Mesothelial cell of epicardium (in vitro differentiated cells): ENCODE data around the gene COL8A2. TPM values are rescaled to one million over a fixed set of nuclear protein-coding genes. Genes with fewer than 3 reads are reported as not detected.

Experiments
- DNase-seq, 2 experiments: peaks; one replicate each; pipeline ENCODE4 v3.0.0; 2021; ENCODE audit warnings: low spot score in 2 of 2; ENCODE audit not compliant: unreplicated experiment in 2 of 2
- H3K27ac Mint-ChIP-seq: 2 replicates; pipeline ENCODE4 v1.8.0; 2021; ENCODE audit warnings: mixed read lengths
- H3K27me3 Mint-ChIP-seq: 2 replicates; pipeline ENCODE4 v1.8.0; 2021; ENCODE audit warnings: low read depth, mixed read lengths
- H3K36me3 Mint-ChIP-seq: 2 replicates; pipeline ENCODE4 v1.8.0; 2021; ENCODE audit warnings: mixed read lengths
- H3K4me1 Mint-ChIP-seq: 2 replicates; pipeline ENCODE4 v1.8.0; 2021; ENCODE audit warnings: mixed read lengths
- H3K4me3 Mint-ChIP-seq: 2 replicates; pipeline ENCODE4 v1.8.0; 2021; ENCODE audit warnings: mild to moderate bottlenecking, moderate library complexity, mixed read lengths
- H3K9me3 Mint-ChIP-seq: 2 replicates; pipeline ENCODE4 v1.8.0; 2021; ENCODE audit warnings: mixed read lengths
- CTCF ChIP-seq: fragments of 200-600 bp; sonication (generic); IDR thresholded peaks from one replicate; pipeline ENCODE4 v1.5.0; 2021; ENCODE audit warnings: antibody characterized with exemption; ENCODE audit not compliant: unreplicated experiment
- total RNA-seq: library from RNA; stranded (reverse); gene quantifications from 3 replicates; pipeline ENCODE4 v1.2.1, GENCODE V29; 2021

The COL8A2 gene
- total RNA-seq, 1 donor from 2014 or later: 10.4 TPM

GRCh38 chr1:36126005-36126716, 1.1 kb upstream of the COL8A2 start:
- no peaks in the 10 kb centered on the region for H3K36me3 Mint-ChIP-seq
- H3K9me3 Mint-ChIP-seq: no peaks in the 10 kb centered on the region
- peaks cover 38% of the 10 kb centered on the region for H3K4me1 Mint-ChIP-seq
- H3K27me3 Mint-ChIP-seq: peaks cover 43% of the 10 kb centered on the region
- no peak overlapping the region for H3K27ac Mint-ChIP-seq
- no peak for DNase-seq
- TF ChIP-seq CTCF: no peak
- H3K4me3 Mint-ChIP-seq: peak overlapping the region; percentile 50

- H3K9me3 Mint-ChIP-seq: no peaks in the 10 kb centered on the region
Observed at GRCh38 chr1:36124404-36125128, 456 bp downstream of the COL8A2 start.

GRCh38 chr1:36123356-36123755, 1.7 kb downstream of the COL8A2 start:
- Mint-ChIP-seq H3K27ac (peak overlapping the region; percentile 3), H3K9me3 (no peaks in the 10 kb centered on the region), H3K4me1 (peaks cover 41% of the 10 kb centered on the region), H3K36me3 (no peaks in the 10 kb centered on the region), H3K4me3 (no peak overlapping the region), H3K27me3 (peaks cover 42% of the 10 kb centered on the region)
- no peak for DNase-seq
- no peak for TF ChIP-seq CTCF

More at GRCh38 chr1:36124404-36125128, 456 bp downstream of the COL8A2 start:
- Mint-ChIP-seq H3K27me3 (peaks cover 43% of the 10 kb centered on the region), H3K4me3 (peak overlapping the region; percentile 67), H3K4me1 (peaks cover 39% of the 10 kb centered on the region), H3K27ac (no peak overlapping the region), H3K36me3 (no peaks in the 10 kb centered on the region)
- no peak for DNase-seq
- TF ChIP-seq CTCF: no peak

GRCh38 chr1:36122062-36123030, 2.7 kb downstream of the COL8A2 start:
- no peaks in the 10 kb centered on the region for H3K36me3 Mint-ChIP-seq
- no peak for TF ChIP-seq CTCF
- DNase-seq: no peak
- H3K4me3 Mint-ChIP-seq: no peak overlapping the region
- H3K4me1 Mint-ChIP-seq: peaks cover 37% of the 10 kb centered on the region
- no peaks in the 10 kb centered on the region for H3K9me3 Mint-ChIP-seq
- H3K27ac Mint-ChIP-seq: no peak overlapping the region
- peaks cover 40% of the 10 kb centered on the region for H3K27me3 Mint-ChIP-seq

GRCh38 chr1:36119456-36119855, 5.6 kb downstream of the COL8A2 start:
- Mint-ChIP-seq H3K9me3 (no peaks in the 10 kb centered on the region), H3K27me3 (peaks cover 23% of the 10 kb centered on the region), H3K27ac (peak overlapping the region; percentile 71)

More at GRCh38 chr1:36119456-36119855, 5.6 kb downstream of the COL8A2 start:
- TF ChIP-seq CTCF: no peak
- no peaks in the 10 kb centered on the region for H3K36me3 Mint-ChIP-seq
- no peak for DNase-seq
- H3K4me1 Mint-ChIP-seq: peaks cover 24% of the 10 kb centered on the region
- no peak overlapping the region for H3K4me3 Mint-ChIP-seq
